ELF-1 (cell line): Measurements from ENCODE around the gene ERI3.
A peak's percentile ranks its signal among the peaks of the same experiment; 100 is the strongest.

Source experiments
- DNase-seq: peaks from one replicate; pipeline ENCODE4 v3.0.0-alpha.2; 2016; ENCODE audit warnings: low read depth, low spot score

The ERI3 gene, protein sequence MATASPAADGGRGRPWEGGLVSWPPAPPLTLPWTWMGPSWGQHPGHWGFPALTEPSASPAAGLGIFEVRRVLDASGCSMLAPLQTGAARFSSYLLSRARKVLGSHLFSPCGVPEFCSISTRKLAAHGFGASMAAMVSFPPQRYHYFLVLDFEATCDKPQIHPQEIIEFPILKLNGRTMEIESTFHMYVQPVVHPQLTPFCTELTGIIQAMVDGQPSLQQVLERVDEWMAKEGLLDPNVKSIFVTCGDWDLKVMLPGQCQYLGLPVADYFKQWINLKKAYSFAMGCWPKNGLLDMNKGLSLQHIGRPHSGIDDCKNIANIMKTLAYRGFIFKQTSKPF

DNA sequence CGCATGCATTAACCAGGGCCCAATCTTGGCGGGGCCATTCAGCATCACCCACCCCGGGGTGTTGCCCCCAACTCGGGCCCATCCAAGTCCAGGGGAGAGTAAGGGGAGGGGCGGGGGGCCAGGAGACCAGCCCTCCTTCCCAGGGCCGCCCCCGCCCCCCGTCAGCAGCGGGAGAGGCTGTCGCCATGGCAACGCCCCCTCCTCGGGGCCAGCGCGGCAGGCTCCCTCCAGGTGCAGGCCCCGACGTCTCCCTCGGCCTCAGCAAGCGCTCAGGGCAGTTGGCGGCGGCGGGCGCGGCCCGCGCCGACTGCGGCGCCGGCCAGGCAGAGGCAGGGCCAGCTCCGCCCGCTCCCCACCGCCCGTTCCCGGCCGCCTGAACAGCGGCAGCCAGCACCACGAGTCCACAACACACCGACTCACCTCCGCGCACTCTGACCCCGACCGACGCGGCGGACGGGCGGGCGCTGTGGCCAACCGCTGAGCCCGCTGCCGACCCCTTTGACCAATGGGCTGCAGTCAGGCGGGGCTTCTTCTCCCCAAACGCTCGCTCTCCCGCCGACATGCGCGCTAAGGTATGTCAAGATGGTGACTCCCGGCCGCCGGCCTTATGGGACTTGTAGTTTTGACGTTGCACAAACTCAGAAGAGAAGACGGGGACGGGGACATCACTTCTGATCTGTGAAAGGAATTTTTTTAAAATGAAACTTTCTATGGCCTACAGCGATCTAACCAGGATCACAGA, at the start of gene ERI3:
TSS of gene ERI3 (minus strand) at position 418 of the 742 bp plus-strand sequence. CDS start at position 187, 231 bp downstream.
- peak; percentile 99 for DNase-seq

DNA sequence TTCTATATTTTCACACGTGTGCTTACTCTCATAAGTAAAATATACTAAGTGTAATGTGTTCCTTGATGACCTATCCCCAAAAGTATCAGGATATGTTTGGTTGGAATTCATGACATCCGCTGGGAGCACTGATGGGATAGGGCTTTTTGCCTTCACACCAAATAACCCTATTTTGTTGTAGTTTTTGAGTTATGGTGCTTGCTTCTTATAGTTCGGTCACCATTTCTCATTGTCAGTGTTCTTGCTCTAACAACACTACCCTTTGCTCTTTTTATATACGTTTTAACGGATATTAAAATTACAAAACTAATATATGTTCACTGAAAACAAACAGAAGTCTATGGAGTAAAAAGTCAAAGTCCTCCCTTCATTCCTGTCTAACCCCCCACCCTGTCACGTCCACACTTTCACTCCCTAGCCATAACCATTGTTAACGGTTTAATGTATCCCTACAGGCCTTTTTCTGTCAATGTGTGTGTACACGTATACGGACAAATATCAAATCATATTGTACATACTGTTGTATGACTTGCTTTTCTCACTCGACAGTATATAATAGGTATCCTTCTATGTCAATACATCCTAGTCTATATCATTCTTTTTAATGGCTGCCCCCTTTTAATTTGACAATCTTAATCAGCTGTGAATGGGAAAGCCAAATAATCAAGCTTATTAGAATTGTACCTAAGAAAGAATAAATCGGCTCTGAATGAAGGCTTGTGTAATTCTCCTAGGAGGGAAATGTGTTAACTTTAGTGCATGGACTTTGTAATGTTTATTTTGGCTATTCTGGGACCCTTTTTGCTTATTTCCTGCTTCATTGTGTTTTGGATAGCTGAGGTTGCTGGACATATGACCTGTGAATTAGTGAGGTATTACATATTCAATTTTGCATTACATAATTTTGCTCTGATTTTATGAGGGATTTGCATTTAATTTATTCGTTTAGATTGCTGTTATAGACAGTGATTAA, 46.5 kb upstream of the ERI3 start:
- no peak for DNase-seq

DNA sequence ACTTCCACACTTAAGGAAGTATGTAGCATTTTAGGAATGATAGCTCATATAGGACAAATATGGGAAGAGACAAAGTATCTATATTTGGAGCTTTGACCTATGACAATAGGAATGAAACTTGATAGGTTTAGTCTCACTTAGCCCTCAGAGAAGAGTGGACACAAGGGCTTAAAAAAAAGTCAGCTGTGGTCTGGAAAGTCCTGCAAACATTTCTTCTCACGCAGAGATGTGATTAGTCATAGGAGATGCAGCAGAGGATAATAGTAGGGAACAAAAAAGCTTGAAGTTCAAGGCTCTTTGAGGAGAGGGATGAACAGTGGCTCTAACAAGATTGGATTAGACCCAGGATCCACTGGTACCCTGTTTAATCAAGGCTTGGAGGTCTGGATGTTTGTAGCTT, 35.2 kb upstream of the ERI3 start:
- DNase-seq: no peak

DNA sequence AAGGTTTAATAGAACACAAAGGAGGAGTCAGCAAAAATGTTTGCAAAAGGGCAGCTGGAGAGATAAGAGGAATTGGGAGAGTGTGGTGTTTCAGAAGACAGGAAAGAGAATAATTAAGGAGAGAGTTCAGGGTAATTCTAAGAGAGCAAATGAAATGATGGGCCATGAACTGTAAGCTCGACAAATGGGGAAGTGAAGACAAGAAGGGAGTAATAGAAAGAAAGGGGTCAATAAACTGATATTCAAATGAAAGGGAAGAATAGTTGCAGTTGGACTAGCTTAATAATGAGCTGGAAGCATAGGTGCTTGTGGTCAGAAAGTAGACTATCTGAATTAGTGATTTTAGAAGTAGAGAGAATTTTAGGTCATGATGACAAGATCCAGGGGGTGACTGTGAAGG, 34.4 kb upstream of the ERI3 start:
- DNase-seq: no peak

DNA sequence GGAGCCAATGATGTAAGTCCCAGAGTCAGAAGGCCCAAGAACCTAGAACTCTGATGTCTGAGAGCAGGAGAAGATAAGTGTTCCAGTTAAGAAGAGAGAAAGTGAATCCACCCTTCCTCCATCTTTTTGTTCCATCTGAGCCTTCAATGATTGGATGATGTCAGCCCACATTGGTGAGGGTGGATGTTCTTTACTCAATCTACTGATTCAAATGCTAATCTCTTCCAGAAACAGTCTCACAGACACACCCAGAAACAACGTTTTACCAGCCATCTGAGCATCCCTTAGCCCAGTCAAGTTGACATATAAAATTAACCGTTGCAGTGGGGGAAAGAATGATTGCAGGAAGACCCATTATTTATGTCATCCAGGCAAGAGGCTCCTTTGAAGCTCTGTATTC, 33.5 kb upstream of the ERI3 start:
- no peak for DNase-seq

DNA sequence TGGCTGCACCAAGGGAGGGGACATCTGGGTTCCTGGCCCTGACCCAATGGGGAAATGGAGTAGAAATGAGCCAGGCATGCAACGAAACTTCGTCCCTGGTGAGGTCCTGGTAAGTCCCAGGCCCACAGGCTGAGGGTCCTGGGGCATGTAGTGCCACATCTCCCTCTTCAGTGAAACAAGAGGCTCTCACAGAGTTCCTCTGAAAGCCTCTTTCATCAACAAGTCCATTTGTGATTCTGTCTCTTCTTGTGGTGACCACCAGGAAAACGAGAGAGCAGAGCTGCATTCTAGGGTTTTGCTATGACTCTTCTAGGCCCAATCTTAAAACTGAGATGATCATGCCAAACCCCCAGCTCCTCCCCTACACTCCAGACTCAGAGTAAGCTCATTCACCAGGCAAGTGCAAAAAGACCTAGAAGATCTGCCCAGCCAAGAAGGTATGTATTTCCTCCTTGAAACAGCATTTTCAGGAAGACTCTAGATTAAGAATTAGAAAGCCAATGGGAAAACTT, 25.7 kb upstream of the ERI3 start:
- DNase-seq: no peak

DNA sequence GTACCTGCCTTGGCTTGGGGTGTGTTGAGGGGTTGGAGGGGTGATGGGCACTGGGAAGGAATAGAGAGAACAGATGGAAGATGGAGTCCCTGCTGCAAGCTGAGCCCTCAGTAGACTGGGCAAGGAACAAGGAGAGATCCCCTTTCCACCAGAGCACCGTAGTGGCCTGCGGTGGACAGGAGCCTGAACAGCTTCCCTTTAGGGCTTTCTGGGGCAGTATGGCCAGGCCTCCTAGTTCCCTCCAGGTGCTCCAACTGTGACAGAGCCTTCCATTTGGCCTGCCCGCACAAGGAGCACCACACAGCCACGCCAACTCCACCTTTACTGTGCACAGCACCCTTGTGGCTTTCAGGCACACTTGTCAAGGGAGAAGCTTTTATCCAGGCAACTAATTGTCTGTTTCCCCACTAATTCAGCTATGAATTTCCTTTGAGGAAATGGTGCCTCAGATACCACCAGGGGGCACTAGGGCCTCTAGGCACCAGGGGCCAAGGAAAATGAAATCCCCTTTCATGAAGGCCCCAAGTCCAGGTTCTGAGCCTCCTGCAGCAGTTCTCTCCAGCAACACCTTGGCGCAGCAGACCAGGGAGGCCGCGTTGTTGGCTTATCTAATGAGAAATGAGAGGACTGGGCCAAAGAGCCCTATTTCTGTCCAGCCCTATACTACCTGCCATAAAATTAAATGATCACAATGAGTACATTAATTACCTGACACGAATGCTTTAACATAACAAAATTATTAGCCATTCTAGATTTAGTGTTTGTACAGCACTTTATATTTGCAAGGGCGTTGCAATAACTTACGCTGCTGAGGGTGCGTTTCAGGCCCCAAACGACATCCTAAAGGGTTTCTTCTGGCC, 23.1 kb upstream of the ERI3 start:
- peak; percentile 74 for DNase-seq

DNA sequence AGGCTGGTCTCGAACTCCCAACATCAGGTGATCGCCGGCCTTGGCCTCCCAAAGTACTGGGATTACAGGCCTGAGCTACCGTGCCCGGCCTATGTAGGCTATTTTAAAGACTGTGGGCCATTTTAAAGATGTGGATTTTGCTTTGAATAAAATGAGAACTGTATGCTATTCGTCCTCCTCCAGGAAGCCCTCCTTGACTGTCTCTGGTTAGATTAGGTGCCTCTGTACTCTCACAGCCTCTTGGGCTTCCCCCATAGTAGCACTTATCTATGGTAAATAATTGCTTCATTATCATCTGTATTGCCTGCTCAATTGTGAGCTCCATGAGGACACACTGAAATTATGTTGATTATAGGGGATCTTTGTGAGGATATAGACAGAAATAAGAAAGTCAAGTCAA, 20.5 kb upstream of the ERI3 start:
- no peak for DNase-seq

DNA sequence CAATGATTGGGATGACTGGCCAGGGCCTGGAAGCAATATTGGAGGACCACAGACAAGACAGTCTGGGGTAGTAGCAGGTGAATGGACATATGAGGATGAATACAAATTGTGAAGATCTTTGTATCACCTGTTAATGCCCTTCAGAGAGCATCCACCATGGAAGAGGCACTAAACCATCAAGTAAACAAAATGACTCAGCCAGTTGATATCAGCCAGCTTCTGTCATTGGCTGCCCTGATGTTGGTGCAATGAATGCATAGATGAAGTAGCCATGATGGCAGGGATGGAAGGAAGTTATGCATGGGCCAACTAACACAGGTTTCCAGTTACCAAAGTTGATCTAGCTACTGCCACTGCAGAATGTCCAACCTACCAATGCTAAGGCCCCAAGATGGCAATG, 16.1 kb upstream of the ERI3 start:
- DNase-seq: no peak

DNA sequence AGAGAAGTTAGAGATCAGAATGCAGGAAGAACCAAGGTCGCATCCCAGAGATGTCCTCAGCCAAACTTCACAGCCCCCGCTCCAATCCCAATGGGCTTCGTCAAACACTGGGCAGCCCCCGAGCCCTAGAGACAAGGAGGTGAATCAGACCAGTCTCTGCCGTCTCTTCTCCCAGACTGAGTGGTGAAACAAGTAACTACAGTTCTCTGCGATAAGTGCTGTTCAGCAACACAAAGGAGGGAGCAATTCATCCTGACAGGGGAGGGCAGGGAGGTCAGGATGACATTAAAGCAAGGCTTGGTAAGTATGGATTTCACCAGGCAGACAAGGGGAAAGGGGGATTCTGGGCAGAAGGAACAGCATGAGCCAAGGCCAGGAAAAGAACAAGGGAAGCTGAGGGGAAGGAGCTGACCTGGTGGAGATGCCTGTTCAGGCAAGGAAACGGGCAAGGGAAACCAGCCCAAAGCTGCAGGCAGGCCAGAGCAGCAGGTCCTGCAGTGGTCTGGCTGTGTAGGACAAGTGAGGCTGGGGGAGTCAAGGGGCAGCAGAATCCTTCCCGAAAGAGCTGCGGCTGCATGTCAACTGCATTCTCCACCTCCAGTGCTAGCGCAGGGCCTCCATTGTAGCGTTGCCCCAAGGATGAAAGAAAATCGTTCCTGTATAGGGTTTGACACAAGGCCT, 13.6 kb upstream of the ERI3 start:
- peak; percentile 32 for DNase-seq

DNA sequence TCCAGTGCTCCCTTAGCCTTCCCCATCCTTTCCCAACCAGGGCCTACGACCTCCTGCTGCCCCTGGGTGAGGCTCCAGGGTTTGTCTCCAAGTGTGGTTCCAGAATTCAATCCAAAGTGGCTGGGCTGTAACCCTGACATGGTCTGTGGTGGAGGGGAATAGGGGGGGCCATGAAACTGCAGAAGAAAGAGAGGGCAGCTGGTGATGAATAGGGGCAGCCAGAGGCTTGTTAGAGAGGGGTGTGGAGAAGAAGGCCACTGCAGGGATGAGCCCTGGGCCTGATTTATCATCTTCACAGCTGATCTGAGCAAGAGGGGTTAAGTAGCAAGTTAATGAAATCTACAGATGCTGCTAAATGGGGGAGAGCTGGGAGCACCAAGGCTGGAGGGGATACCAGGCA, 12.9 kb upstream of the ERI3 start:
- DNase-seq: no peak

DNA sequence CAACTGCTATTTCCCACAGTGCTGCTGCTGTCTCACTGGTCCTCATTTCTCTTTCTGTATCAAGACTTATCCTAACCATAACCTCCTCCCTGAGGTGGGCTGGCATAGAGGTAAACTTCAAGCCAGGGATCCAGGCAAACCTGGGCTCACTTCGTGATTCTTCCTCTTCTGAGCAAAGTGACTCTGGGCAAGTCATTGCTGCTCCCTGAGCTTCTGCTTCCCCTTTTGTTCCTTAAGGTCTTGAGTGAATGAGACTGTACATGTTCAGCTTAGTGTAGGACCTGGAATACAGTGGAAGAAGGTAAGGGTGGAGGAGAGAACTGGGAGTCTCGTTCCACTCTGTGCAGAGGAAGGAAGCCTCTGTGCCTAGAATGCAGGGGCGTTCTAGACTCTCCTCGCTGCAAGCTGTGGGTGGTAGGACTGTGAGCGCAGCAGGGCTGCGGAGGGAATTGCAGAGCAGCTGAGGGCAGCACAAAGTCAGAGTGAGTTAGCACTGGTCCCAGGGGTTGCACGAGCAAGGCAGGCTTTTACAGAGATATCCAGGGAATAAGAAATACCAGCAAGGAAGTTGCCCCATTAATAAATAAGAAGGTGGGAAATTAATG, 11.4 kb upstream of the ERI3 start:
- DNase-seq: no peak

DNA sequence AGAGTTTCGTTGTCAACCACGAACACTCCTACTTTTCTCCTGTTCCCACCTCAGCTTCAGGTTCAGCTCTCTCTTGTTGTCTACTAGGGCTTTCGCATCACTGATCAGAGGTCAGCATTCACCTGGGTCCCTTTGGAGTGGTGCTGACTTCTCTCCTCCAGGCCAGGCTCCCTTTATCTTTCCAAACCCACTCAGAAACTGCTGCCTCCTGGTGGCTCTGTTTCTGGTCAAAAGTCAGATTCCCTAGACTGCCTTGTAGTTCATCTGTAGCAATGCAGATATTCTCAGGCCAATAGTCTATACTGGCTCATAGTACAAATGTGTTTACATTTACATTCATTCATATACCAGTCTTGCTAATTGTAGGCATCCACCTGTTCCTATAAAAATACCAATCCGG, 6.4 kb upstream of the ERI3 start:
- peak; percentile 64 for DNase-seq

DNA sequence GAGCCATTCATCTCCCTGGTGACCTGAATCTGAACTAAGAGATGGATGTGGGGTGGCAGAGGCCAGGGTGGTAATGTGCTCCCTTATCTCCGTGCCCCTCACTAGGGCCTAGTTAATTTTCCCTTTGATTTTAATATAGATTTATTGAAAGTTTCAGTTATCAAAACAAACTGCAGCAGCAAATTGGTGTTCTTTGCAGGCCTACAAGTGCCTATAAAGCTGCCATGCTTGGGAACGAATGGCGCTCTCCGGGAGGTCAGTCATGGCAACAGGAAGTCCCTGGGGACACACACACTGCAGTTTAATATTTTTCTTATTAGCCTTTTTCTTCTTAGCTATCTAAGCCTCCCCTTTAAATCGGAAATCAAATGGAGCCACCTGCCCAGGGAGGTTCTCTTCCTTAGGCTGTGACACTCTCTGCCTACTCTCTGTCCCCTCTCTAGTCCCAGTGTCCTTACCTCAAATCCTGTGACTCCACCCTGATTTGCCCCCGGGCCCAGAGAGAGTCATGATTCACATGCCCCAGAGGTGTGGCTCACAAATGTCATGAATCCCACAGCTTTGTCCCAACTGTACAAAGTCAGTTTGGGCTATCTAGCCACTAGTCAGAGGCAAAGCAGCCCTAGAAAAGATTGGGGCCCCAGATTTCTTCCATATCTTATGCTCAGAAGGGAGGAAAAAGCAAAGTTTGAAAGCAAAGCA, 4.3 kb upstream of the ERI3 start:
- peak; percentile 27 for DNase-seq

DNA sequence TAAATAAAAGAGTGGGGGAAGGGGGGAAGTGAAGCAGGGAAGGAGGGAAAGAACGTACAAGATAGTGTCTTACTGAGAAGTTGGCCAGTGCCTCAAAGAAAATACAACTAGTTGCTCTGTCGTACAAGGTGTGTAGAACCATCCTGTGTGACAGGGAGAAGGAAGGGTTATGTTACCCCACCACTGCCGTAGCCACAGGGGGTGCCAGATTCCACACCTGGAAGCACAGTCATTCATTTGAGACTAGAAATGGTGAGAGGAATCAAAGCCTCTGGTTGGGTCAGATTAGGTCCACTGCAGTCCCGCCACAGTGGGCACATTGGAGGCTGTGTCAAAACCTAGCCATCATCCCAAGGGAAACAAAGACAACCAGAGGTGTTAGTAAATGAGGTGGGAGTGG, 2.7 kb upstream of the ERI3 start:
- no peak for DNase-seq

DNA sequence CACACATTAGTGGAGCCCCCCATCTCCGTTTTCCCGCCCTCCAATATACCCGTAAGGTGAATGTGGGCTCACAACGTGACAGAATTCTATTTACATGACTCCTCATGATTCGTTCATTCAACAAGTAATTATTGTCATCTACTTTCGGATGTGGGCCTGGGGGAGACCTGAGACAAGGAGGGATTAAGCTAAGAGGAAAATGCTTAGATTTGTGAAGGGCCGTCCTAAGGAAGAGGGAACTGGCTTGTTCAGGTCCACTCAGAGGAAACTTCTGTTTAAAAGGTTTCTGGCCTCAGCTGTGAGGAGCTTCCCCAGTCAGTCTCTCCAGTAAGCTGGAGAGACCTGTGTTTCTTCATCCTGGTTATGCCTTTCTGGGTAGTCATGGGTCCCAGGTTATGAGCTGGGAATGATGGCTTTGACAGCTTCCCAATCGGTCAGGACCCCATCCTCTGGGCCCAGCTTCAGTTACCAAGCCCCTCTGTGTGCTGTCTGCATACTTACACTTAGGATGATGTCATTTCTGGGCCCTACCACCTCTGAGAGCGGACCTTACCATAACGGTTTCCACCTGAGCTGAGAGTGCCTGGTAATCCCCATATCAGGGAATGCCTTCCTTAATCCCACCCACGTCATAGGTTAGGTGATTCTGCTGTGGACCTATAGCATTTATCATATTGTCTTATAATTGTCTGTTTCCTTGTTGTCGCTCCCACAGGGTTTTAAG, 687 bp upstream of the ERI3 start:
- DNase-seq: no peak

DNA sequence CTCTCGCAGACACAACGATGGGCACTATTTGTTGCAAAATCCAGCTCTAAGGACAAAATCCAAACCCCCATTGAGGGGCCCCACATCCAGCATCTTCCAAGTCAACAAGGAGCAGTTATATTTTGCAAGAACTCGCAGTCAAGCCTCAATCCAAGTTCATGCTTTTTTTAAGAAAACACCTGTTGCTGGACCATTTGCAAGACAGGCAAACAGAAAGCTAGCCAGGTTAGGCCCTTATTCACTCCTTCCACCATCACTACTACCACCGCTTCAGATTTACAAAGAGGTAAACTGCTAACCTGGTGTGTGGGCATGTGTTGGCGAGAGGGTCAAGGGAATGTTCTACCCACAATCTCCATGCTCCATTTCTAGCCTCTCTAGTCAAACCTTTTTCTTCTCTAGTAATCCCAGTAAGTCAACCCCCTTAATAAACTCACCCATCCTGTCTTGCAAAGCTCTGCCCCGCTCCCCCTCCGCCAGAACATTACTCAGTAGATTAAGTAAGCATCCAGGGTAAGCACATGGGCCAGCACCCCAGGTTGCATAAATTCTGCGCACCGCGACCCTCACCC, 703 bp downstream of the ERI3 start:
- DNase-seq: peak; percentile 30

DNA sequence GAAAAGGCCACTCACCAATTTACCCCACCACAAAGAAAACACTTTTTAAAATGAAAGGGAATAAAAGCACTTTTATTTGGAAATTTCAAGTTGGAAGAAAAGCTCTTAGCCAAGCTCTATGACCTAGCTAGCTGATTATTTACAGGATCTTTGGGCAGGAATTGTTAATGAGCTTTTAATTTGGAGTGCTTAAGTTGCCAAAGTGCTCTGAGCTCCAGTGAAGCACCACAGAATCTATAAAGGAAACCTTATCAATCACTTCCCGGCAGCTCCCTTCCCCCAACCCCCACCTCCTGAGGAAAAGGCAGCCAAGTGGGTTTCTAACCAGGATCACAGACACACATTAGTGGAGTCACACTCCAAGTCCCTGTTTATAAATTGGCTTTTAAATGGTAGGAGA, 1.5 kb downstream of the ERI3 start:
- DNase-seq: no peak
